HCT116 (cell line): Measurements from ENCODE around the gene KIAA1755. TPM values are rescaled to one million over a fixed set of nuclear protein-coding genes. Genes with fewer than 3 reads are reported as not detected.

Source experiments
- ATAC-seq: fragments of 200-7000 bp; cut with Tn5 transposase; 2 replicates; pipeline ENCODE4 v1.9.1; 2020; ENCODE audit warnings: mild to moderate bottlenecking, moderate library complexity
- BruUV-seq: library from RNA; stranded (reverse); fragments of 400-500 nt; replicated peaks from 2 replicates; lab custom pipeline; 2021; lab: Mats Ljungman, UMichigan
- CTCF ChIA-PET: fragments of 300-600 bp; sonication (Branson Sonifier 250); formaldehyde crosslinking; loops from one replicate; lab custom pipeline; 2021; ENCODE audit warnings: antibody characterized with exemption; lab: Charles Lee
- POLR2A ChIA-PET: fragments of 300-600, 350-600 bp; sonication (Branson Sonifier 250); formaldehyde crosslinking; loops from one replicate; lab custom pipeline; 2021; ENCODE audit warnings: antibody characterized with exemption; lab: Charles Lee
- RAD21 ChIA-PET, 2 experiments: fragments of 300-600 bp; sonication (Branson Sonifier 250); formaldehyde crosslinking; loops; one replicate each; lab custom pipeline; 2023; ENCODE audit warnings: low total read pairs in 2 of 2; ENCODE audit not compliant: uncharacterized antibody in 2 of 2, unreplicated experiment in 2 of 2, low non-redundant PET in 1 of 2; lab: Charles Lee
- DNase-seq: peaks from one replicate; pipeline ENCODE4 v3.0.0-alpha.2; 2010; ENCODE audit warnings: low read depth, low spot score
- H2AFZ ChIP-seq: fragments of 200-600 bp; shearing (Covaris generic), sonication (generic); 2 replicates; pipeline ENCODE4 v1.6.1; 2017; ENCODE audit warnings: low read depth, mixed run types, mixed read lengths, antibody characterized with exemption, low read length; ENCODE audit not compliant: poor library complexity, severe bottlenecking
- H3K27ac ChIP-seq: 2 replicates; pipeline ENCODE4 v1.5.1; 2012; ENCODE audit warnings: low read depth, low read length
- H3K27me3 ChIP-seq: fragments of 200-600 bp; sonication (generic); 2 replicates; pipeline ENCODE4 v1.6.1; 2016; ENCODE audit warnings: mixed run types, low read length, mixed read lengths; ENCODE audit not compliant: insufficient read depth
- H3K36me3 ChIP-seq, 2 experiments: fragments of 200-500 bp in 1 of 2; fragments of 200-600 bp in 1 of 2; sonication (Bioruptor generic) in 1 of 2; sonication (generic) in 1 of 2; 2 replicates each; pipeline versions ENCODE4 v1.5.1 to v1.6.1; 2014 to 2016; ENCODE audit warnings: low read length in 2 of 2, inconsistent platforms in 1 of 2, mixed read lengths in 1 of 2, mixed run types in 1 of 2; ENCODE audit not compliant: insufficient read depth in 2 of 2, control insufficient read depth in 1 of 2
- H3K4me1 ChIP-seq, 2 experiments: fragments of 200-600 bp in 1 of 2; sonication (generic) in 1 of 2; 2 replicates each; pipeline versions ENCODE4 v1.5.1 to v1.6.1; 2012 to 2017; ENCODE audit warnings: low read length in 2 of 2, inconsistent platforms in 1 of 2, mild to moderate bottlenecking in 1 of 2, mixed read lengths in 1 of 2, mixed run types in 1 of 2, moderate library complexity in 1 of 2; ENCODE audit not compliant: insufficient read depth in 2 of 2, control insufficient read depth in 1 of 2
- H3K4me2 ChIP-seq: fragments of 200-600 bp; sonication (generic); 2 replicates; pipeline ENCODE4 v1.6.1; 2017; ENCODE audit warnings: mixed run types, low read length, mixed read lengths
- H3K4me3 ChIP-seq, 2 experiments: fragments of 200-600 bp in 1 of 2; sonication (generic) in 1 of 2; replicated peaks in 1 of 2; 2 replicates each; pipeline ENCODE4 v1.5.1; 2011 to 2016; ENCODE audit warnings: low read length in 2 of 2, control low read depth in 1 of 2, low read depth in 1 of 2, mild to moderate bottlenecking in 1 of 2, mixed read lengths in 1 of 2, mixed run types in 1 of 2
- H3K79me2 ChIP-seq: fragments of 200-600 bp; sonication (generic); 2 replicates; pipeline ENCODE4 v1.6.1; 2017; ENCODE audit warnings: mild to moderate bottlenecking, mixed run types, low read length, moderate library complexity, mixed read lengths; ENCODE audit not compliant: insufficient read depth
- H3K9ac ChIP-seq: fragments of 200-600 bp; sonication (generic); 2 replicates; pipeline ENCODE4 v1.6.1; 2016; ENCODE audit warnings: low read length, mixed read lengths
- H3K9me2 ChIP-seq: fragments of 200-600 bp; sonication (generic), shearing (Covaris generic); 2 replicates; pipeline ENCODE4 v1.6.1; 2017; ENCODE audit warnings: mixed run types, mild to moderate bottlenecking, moderate library complexity; ENCODE audit not compliant: insufficient read depth
- H3K9me3 ChIP-seq, 2 experiments: fragments of 200-500 bp in 1 of 2; fragments of 200-600 bp in 1 of 2; sonication (Bioruptor generic) in 1 of 2; sonication (generic) in 1 of 2; 2 replicates each; pipeline ENCODE4 v1.6.1; 2014 to 2017; ENCODE audit warnings: low read length in 2 of 2, mixed read lengths in 2 of 2, inconsistent platforms in 1 of 2, low read depth in 1 of 2, mild to moderate bottlenecking in 1 of 2, mixed run types in 1 of 2, moderate library complexity in 1 of 2; ENCODE audit not compliant: control insufficient read depth in 1 of 2, insufficient read depth in 1 of 2
- H4K20me1 ChIP-seq: fragments of 200-600 bp; sonication (generic), shearing (Covaris generic); 2 replicates; pipeline ENCODE4 v1.6.1; 2017; ENCODE audit warnings: mixed run types, mild to moderate bottlenecking, moderate library complexity; ENCODE audit not compliant: insufficient read depth
- CBX3 ChIP-seq: IDR thresholded peaks from 2 replicates; pipeline ENCODE4 v1.6.1; 2012; ENCODE audit warnings: low read depth
- CTCF ChIP-seq, 3 experiments: fragments of 200-600 bp in 1 of 3; sonication (generic) in 1 of 3; IDR thresholded peaks in 2 of 3; conservative IDR thresholded peaks in 1 of 3; 2 replicates each; pipeline ENCODE4 v1.5.1; 2012 to 2017; ENCODE audit warnings: low read depth in 2 of 3, low read length in 2 of 3, antibody characterized with exemption in 1 of 3, borderline replicate concordance in 1 of 3, control low read depth in 1 of 3, mild to moderate bottlenecking in 1 of 3, mixed read lengths in 1 of 3, mixed run types in 1 of 3, moderate library complexity in 1 of 3; ENCODE audit not compliant: insufficient read depth in 1 of 3
- ELF1 ChIP-seq: IDR thresholded peaks from 2 replicates; pipeline ENCODE4 v1.6.1; 2012; ENCODE audit warnings: low read depth, borderline replicate concordance
- EZH2 ChIP-seq: fragments of 200-600 bp; sonication (generic); IDR thresholded peaks from 2 replicates; pipeline ENCODE4 v1.6.1; 2017; ENCODE audit warnings: antibody characterized with exemption, mixed run types
- FOSL1 ChIP-seq: IDR thresholded peaks from 2 replicates; pipeline ENCODE4 v1.6.1; 2012; ENCODE audit warnings: low read depth
- POLR2A ChIP-seq: IDR thresholded peaks from 2 replicates; pipeline ENCODE4 v1.7.0; 2011; ENCODE audit warnings: borderline replicate concordance; ENCODE audit not compliant: insufficient read depth, insufficient read length; ENCODE audit errors: extremely low read depth
- RAD21 ChIP-seq: IDR thresholded peaks from 2 replicates; pipeline ENCODE4 v1.6.1; 2012; ENCODE audit warnings: low read depth, mild to moderate bottlenecking
- SIN3A ChIP-seq: IDR thresholded peaks from 2 replicates; pipeline ENCODE4 v1.6.1; 2012; ENCODE audit warnings: low read depth
- SP1 ChIP-seq: IDR thresholded peaks from 2 replicates; pipeline ENCODE4 v1.6.1; 2012; ENCODE audit warnings: low read depth
- SRF ChIP-seq: IDR thresholded peaks from 2 replicates; pipeline ENCODE4 v1.6.1; 2012; ENCODE audit warnings: low read depth
- TCF7L2 ChIP-seq: IDR thresholded peaks from 2 replicates; pipeline ENCODE4 v1.7.0; 2011; ENCODE audit warnings: borderline replicate concordance, inconsistent platforms; ENCODE audit not compliant: insufficient read depth, insufficient read length; ENCODE audit errors: extremely low read depth
- YY1 ChIP-seq: IDR thresholded peaks from 2 replicates; pipeline ENCODE4 v1.6.1; 2011; ENCODE audit warnings: low read length, low read depth, moderate library complexity, mild to moderate bottlenecking; ENCODE audit not compliant: insufficient replicate concordance; ENCODE audit errors: extremely low read depth
- ZFX ChIP-seq: fragments of 450-650 bp; IDR thresholded peaks from 2 replicates; pipeline ENCODE4 v1.6.1; 2017
- ZNF274 ChIP-seq: fragments of 200-500 bp; sonication (Bioruptor generic); IDR thresholded peaks from 2 replicates; pipeline ENCODE4 v1.6.1; 2014; ENCODE audit warnings: mild to moderate bottlenecking, low read depth, low read length, inconsistent platforms
- intact Hi-C: fragments of 100-400 bp; cut with micrococcal nuclease; formaldehyde crosslinking; loops from 2 replicates; pipeline ENCODE4 v1.10.0; 2022
- total RNA-seq: library from RNA; stranded (reverse); gene quantifications from one replicate; pipeline ENCODE4 v1.2.1, GENCODE V29; 2021; ENCODE audit not compliant: unreplicated experiment
- TF ChIP-seq, protein P1 (sequence below): IDR thresholded peaks from 2 replicates; pipeline ENCODE4 v1.6.1; 2012; ENCODE audit warnings: low read depth
- TF ChIP-seq, protein P2 (sequence below): IDR thresholded peaks from 2 replicates; pipeline ENCODE4 v1.6.1; 2011; ENCODE audit warnings: mild to moderate bottlenecking, low read length, moderate library complexity; ENCODE audit not compliant: insufficient replicate concordance; ENCODE audit errors: extremely low read depth

KIAA1755 gene
- total RNA-seq, 1 experiment from 2014 or later = not detected

- BruUV-seq = no TSS peak
- Histone ChIP-seq H3K9ac (no peak overlapping the region), H3K4me2 (no peak overlapping the region), H2AFZ (no peak overlapping the region), H3K4me1 (peaks cover 8 to 20% of the 10 kb centered on the region in 2 experiments), H4K20me1 (no peaks in the 10 kb centered on the region), H3K4me3 (no peak overlapping the region), H3K9me2 (no peaks in the 10 kb centered on the region), H3K9me3 (no peaks in the 10 kb centered on the region), H3K36me3 (no peaks in the 10 kb centered on the region), H3K79me2 (no peaks in the 10 kb centered on the region), H3K27me3 (no peaks in the 10 kb centered on the region), H3K27ac (no peak overlapping the region)
- intact Hi-C loops = no loop called here
- ChIA-PET POLR2A (no interaction called here), RAD21 (no interaction called here), CTCF (interaction anchor here (1.6 kb wide), 1 partner anchor 8 kb away, joined by 7 read pairs; no protein-coding TSS in a partner anchor)
- DNase-seq (no peak), ATAC-seq (no peak)
- TF ChIP-seq ELF1 = no peak
- no peak for TF ChIP-seq CTCF (IDR thresholded peaks at IDR 0.05 in 2 of 3, conservative IDR thresholded peaks at IDR 0.05 in 1 of 3; ENCODE audit: borderline replicate concordance in 1 of 3, insufficient read depth in 1 of 3, low read depth in 2 of 3, low read length in 2 of 3)
- no peak for TF ChIP-seq ZFX
- TF ChIP-seq, protein P1, sequence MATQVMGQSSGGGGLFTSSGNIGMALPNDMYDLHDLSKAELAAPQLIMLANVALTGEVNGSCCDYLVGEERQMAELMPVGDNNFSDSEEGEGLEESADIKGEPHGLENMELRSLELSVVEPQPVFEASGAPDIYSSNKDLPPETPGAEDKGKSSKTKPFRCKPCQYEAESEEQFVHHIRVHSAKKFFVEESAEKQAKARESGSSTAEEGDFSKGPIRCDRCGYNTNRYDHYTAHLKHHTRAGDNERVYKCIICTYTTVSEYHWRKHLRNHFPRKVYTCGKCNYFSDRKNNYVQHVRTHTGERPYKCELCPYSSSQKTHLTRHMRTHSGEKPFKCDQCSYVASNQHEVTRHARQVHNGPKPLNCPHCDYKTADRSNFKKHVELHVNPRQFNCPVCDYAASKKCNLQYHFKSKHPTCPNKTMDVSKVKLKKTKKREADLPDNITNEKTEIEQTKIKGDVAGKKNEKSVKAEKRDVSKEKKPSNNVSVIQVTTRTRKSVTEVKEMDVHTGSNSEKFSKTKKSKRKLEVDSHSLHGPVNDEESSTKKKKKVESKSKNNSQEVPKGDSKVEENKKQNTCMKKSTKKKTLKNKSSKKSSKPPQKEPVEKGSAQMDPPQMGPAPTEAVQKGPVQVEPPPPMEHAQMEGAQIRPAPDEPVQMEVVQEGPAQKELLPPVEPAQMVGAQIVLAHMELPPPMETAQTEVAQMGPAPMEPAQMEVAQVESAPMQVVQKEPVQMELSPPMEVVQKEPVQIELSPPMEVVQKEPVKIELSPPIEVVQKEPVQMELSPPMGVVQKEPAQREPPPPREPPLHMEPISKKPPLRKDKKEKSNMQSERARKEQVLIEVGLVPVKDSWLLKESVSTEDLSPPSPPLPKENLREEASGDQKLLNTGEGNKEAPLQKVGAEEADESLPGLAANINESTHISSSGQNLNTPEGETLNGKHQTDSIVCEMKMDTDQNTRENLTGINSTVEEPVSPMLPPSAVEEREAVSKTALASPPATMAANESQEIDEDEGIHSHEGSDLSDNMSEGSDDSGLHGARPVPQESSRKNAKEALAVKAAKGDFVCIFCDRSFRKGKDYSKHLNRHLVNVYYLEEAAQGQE = no peak
- no peak for TF ChIP-seq EZH2
- TF ChIP-seq, protein P2, sequence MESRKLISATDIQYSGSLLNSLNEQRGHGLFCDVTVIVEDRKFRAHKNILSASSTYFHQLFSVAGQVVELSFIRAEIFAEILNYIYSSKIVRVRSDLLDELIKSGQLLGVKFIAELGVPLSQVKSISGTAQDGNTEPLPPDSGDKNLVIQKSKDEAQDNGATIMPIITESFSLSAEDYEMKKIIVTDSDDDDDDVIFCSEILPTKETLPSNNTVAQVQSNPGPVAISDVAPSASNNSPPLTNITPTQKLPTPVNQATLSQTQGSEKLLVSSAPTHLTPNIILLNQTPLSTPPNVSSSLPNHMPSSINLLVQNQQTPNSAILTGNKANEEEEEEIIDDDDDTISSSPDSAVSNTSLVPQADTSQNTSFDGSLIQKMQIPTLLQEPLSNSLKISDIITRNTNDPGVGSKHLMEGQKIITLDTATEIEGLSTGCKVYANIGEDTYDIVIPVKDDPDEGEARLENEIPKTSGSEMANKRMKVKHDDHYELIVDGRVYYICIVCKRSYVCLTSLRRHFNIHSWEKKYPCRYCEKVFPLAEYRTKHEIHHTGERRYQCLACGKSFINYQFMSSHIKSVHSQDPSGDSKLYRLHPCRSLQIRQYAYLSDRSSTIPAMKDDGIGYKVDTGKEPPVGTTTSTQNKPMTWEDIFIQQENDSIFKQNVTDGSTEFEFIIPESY = no peak
- no peak for TF ChIP-seq RAD21
- TF ChIP-seq ZNF274 = no peak
- TF ChIP-seq FOSL1 = no peak
- TF ChIP-seq TCF7L2 = no peak
- no peak for TF ChIP-seq SP1
- TF ChIP-seq SRF = no peak
- TF ChIP-seq YY1 = no peak
- no peak for TF ChIP-seq SIN3A
- no peak for TF ChIP-seq CBX3
- TF ChIP-seq POLR2A = no peak
Measured at GRCh38 chr20:38213607-38213940, 47.0 kb downstream of the KIAA1755 start.
